ENCODE measurements around the gene RHBDL3.

The RHBDL3 gene

GRCh38 chr17:32264140-32264799, 1.4 kb upstream of the RHBDL3 start:
- Histone ChIP-seq H3K9ac (no peak overlapping the region), H3K4me2 (ENCODE audit: low read length) (no peak overlapping the region), H3K4me1 (peaks cover 4% of the 10 kb centered on the region), H3K9me3 (ENCODE audit: control insufficient read depth, low read length) (no peaks in the 10 kb centered on the region), H2AFZ (peak overlapping the region; percentile 72), H3K36me3 (ENCODE audit: control insufficient read depth, insufficient read depth, low read length) (no peaks in the 10 kb centered on the region), H3K27me3 (ENCODE audit: control insufficient read depth, insufficient read depth, low read length) (no peaks in the 10 kb centered on the region), H3K79me2 (no peaks in the 10 kb centered on the region), H3K27ac (peak overlapping the region; percentile 12), H3K4me3 (ENCODE audit: low read depth, low read length) (no peak overlapping the region)
- TF ChIP-seq CTCF (IDR thresholded peaks at IDR 0.05) = no peak

- no peak for TF ChIP-seq CTCF (IDR thresholded peaks at IDR 0.05)
- peak overlapping the region; percentile 12 for H3K27ac ChIP-seq
- no peaks in the 10 kb centered on the region for H3K27me3 ChIP-seq (ENCODE audit: control insufficient read depth, insufficient read depth, low read length)
- no peaks in the 10 kb centered on the region for H3K36me3 ChIP-seq (ENCODE audit: control insufficient read depth, insufficient read depth, low read length)
- no peak overlapping the region for H3K4me3 ChIP-seq (ENCODE audit: low read depth, low read length)
- H3K4me2 ChIP-seq (ENCODE audit: low read length) = no peak overlapping the region
- no peaks in the 10 kb centered on the region for H3K9me3 ChIP-seq (ENCODE audit: control insufficient read depth, low read length)
- peaks cover 4% of the 10 kb centered on the region for H3K4me1 ChIP-seq
- no peak overlapping the region for H3K9ac ChIP-seq
- H2AFZ ChIP-seq = peak overlapping the region; percentile 72
- H3K79me2 ChIP-seq = no peaks in the 10 kb centered on the region
Measured at GRCh38 chr17:32264823-32265191, 825 bp upstream of the RHBDL3 start.

GRCh38 chr17:32266051-32266388, 388 bp downstream of the RHBDL3 start:
- Histone ChIP-seq H3K27ac (no peak overlapping the region), H3K9ac (no peak overlapping the region)

GRCh38 chr17:32266389-32267301, 1.0 kb downstream of the RHBDL3 start:
- no peak overlapping the region for H3K27ac ChIP-seq
- H3K36me3 ChIP-seq (ENCODE audit: control insufficient read depth, insufficient read depth, low read length) = no peaks in the 10 kb centered on the region
- H2AFZ ChIP-seq = peak overlapping the region; percentile 82
- H3K4me1 ChIP-seq = peaks cover 4% of the 10 kb centered on the region
- H3K4me2 ChIP-seq (ENCODE audit: low read length) = peak overlapping the region; percentile 69
- H3K79me2 ChIP-seq = no peaks in the 10 kb centered on the region
- no peak overlapping the region for H3K9ac ChIP-seq
- no peak for TF ChIP-seq CTCF (IDR thresholded peaks at IDR 0.05)
- H3K27me3 ChIP-seq (ENCODE audit: control insufficient read depth, insufficient read depth, low read length) = no peaks in the 10 kb centered on the region
- peak overlapping the region; percentile 55 for H3K4me3 ChIP-seq (ENCODE audit: low read depth, low read length)
- H3K9me3 ChIP-seq (ENCODE audit: control insufficient read depth, low read length) = no peaks in the 10 kb centered on the region

More at GRCh38 chr17:32266051-32266388, 388 bp downstream of the RHBDL3 start:
- H3K36me3 ChIP-seq (ENCODE audit: control insufficient read depth, insufficient read depth, low read length) = no peaks in the 10 kb centered on the region
- peak overlapping the region; percentile 82 for H2AFZ ChIP-seq
- peak overlapping the region; percentile 55 for H3K4me3 ChIP-seq (ENCODE audit: low read depth, low read length)
- TF ChIP-seq CTCF (IDR thresholded peaks at IDR 0.05) = no peak
- no peaks in the 10 kb centered on the region for H3K79me2 ChIP-seq
- no peaks in the 10 kb centered on the region for H3K27me3 ChIP-seq (ENCODE audit: control insufficient read depth, insufficient read depth, low read length)
- peak overlapping the region; percentile 69 for H3K4me2 ChIP-seq (ENCODE audit: low read length)
- H3K9me3 ChIP-seq (ENCODE audit: control insufficient read depth, low read length) = no peaks in the 10 kb centered on the region
- peaks cover 4% of the 10 kb centered on the region for H3K4me1 ChIP-seq

Measured in parathyroid adenoma (tissue), 2 donors.